ENCODE measurements around the gene A1CF. TPM values are rescaled to one million over a fixed set of nuclear protein-coding genes. Genes with fewer than 3 reads are reported as not detected.
"Not testable (repeated sequence)": the region's sequence is repeated elsewhere in the genome, so short reads cannot be mapped to it uniquely, and the experiment has no call there.

A1CF gene
- total RNA-seq, 2 experiments from 2014 or later, result not detected

DNA sequence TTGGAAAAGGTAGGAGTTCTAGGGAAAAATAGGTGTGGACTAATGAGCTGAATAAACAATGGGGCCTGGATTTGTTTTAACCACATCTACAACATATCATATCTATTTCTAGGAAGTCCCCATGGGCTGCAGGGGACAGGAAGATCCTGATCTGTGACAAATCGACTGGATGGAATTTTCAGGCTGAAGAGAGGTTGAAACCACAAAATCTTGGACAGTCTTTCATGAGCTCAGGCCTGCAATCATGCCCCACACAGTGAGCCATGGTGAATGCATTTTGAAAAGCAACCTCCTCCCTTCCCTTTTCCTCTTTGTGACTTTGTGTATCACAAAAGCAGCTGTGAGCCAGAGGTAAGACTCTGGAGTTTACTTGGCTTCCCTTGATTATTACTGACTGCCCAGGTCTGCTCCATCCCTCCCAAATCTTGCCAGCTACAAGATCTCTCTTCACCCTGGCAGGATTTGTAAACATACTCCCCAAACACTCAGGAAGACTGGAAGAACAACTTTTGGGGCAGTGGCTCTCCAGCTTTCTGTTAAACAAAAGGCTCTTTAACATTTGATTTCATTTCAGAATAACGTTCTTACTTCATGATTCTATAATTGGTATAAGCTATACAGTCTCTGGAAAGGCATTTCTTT is 79.3 kb downstream of the A1CF start:
- no peaks in the 10 kb centered on the region for H3K36me3 Mint-ChIP-seq (ENCODE audit: low read depth)
- H3K27ac Mint-ChIP-seq, result no peak overlapping the region
- H3K9me3 Mint-ChIP-seq, result no peaks in the 10 kb centered on the region
- H3K27me3 Mint-ChIP-seq, result peaks cover 7% of the 10 kb centered on the region
- CTCF ChIA-PET, result no interaction called here
- DNase-seq, result no peak
- no peaks in the 10 kb centered on the region for H3K4me1 Mint-ChIP-seq
- H3K4me3 Mint-ChIP-seq, result no peak overlapping the region
- POLR2A ChIA-PET, result no interaction called here

DNA sequence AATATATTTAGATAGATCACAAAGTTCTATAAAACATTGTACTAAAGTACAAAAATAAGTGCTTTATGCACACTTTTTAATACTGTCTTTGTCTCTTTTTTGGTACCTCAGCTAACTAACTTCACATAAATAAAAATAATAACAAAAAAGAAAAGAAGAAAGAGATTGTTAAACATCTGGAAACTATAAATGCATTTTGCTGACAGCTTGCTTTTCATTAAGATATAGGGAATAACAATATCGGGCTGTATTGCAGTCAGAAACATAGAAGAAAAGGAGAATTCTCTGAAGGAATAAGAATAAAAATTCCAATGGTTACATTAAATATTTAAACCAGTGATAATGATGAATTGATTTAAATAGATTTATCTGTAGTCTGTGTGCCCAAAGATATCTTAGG is 85.8 kb downstream of the A1CF start:
- ChIA-PET POLR2A (no interaction called here), CTCF (no interaction called here)
- no peak for DNase-seq
- Mint-ChIP-seq H3K4me1 (no peaks in the 10 kb centered on the region), H3K27me3 (peaks cover 22% of the 10 kb centered on the region), H3K36me3 (ENCODE audit: low read depth) (no peaks in the 10 kb centered on the region), H3K9me3 (no peaks in the 10 kb centered on the region), H3K27ac (no peak overlapping the region), H3K4me3 (no peak overlapping the region)

DNA sequence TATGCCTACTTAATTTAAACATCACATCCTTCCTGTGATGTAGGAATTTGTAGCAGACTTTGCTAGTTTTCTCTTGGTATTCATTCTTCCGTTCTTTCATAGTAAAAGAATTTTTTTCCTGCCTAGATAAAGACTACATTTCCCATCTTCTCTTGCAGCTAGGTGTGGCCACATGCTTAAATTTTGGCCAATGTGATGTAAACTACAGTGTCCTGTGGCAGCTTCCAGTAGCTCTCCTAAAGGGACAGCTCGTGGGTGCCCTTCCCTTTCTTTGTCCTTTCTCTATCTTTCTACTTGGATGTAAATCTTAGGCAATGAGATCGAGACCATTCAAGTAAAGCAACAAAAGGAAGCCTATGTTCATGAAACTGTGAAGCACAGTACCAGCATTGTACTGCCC is 87.1 kb downstream of the A1CF start:
- POLR2A ChIA-PET, result no interaction called here
- Mint-ChIP-seq H3K36me3 (ENCODE audit: low read depth) (no peaks in the 10 kb centered on the region), H3K4me1 (no peaks in the 10 kb centered on the region), H3K9me3 (no peaks in the 10 kb centered on the region), H3K27me3 (peaks cover 21% of the 10 kb centered on the region), H3K27ac (no peak overlapping the region), H3K4me3 (no peak overlapping the region)
- DNase-seq, result no peak
- CTCF ChIA-PET, result no interaction called here

DNA sequence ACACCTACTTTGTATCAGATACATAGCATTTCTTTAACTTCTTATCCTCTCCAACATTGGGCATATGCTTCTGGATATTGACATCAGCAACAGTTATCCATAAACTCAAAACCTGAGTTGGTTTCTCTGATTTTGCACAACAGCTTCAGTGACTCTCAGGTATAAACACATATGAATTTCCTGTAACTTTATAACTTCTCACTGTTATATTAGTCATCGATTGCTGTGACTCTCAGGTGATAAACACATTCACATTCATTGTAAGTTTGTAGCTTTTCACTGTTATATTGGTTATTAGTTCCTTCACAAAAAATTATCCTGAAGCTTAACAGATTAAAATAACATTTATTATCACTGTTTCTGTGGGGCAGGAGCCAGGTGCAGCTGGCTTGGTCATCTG is 88.7 kb downstream of the A1CF start:
- Mint-ChIP-seq H3K4me1 (no peaks in the 10 kb centered on the region), H3K4me3 (no peak overlapping the region), H3K36me3 (ENCODE audit: low read depth) (no peaks in the 10 kb centered on the region), H3K27me3 (peaks cover 20% of the 10 kb centered on the region), H3K27ac (no peak overlapping the region), H3K9me3 (no peaks in the 10 kb centered on the region)
- POLR2A ChIA-PET, result no interaction called here
- CTCF ChIA-PET, result no interaction called here
- no peak for DNase-seq

DNA sequence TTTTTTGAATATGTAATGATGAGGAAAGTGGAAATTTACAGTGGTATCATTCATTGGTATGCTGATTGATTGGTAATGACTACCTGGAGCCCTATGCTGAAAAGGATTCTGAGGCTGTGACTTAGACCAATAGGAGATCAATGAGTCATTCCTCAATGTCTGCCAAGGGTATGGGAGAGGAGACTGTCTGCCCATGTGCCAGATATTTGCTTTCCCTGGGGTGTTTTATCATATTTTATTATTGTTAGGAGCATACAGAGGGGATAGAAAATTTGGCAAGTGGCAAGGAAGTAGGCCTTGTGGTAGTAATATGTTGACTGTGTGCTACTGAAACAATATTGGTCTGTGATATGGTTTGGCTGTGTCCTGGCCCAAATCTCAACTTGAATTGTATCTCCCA is 90.9 kb downstream of the A1CF start:
- Mint-ChIP-seq H3K27me3 (peaks cover 14% of the 10 kb centered on the region), H3K27ac (no peak overlapping the region), H3K4me3 (no peak overlapping the region), H3K4me1 (no peaks in the 10 kb centered on the region), H3K36me3 (ENCODE audit: low read depth) (no peaks in the 10 kb centered on the region), H3K9me3 (no peaks in the 10 kb centered on the region)
- no peak for DNase-seq
- POLR2A ChIA-PET, result no interaction called here
- CTCF ChIA-PET, result no interaction called here

DNA sequence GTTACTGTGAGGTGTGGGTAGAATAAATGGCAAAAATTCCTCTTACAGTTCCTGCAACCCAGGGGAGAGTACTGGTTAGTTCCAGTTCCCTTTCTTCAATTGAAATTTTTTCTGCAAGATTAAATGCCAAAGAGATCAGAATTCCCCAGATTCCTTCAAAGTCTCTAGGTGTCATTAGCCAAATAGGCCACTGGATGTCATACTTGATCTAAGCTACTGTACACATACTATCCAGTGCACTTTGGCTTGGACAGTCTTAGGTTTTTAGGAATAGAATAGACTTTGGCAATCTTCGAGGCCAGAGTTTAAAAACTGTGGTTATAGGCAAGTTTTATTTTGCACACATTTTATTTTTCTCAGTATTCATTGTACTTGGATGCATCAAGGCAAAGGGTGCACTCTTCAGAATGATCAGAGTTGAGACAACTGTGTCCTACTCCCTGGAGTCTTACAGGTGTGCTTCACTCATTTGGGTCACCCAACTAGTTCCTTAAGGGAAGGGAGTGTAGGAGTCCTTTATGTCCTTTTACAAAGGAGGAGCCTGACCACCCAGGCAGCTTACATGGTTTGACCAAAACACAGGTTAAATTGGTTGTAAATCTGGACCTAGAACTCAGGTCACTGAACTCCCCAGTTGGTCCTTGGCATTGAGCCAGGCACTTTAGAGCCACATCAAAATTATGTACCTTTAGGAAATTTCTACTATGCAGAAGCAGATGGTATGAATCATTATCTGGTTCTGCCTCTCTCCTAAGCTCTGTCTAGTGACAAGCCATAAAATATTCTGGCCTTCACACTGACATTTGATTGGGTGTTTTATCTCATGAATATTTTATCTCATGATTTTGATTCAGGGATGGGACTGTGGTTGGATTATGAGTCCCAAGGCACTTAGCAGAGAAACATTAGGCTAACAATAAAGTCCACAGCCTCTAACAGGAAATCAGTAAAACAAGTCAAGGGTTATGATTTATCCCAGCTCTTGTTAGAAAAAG is 96.2 kb downstream of the A1CF start:
- Mint-ChIP-seq H3K27ac (no peak overlapping the region), H3K36me3 (ENCODE audit: low read depth) (no peaks in the 10 kb centered on the region), H3K9me3 (no peaks in the 10 kb centered on the region), H3K4me1 (peaks cover 11% of the 10 kb centered on the region), H3K27me3 (peaks cover 6% of the 10 kb centered on the region), H3K4me3 (no peak overlapping the region)
- POLR2A ChIA-PET, result no interaction called here
- no peak for DNase-seq
- CTCF ChIA-PET, result interaction anchor here (0.8 kb wide), 1 partner anchor 129 kb away, joined by 3 read pairs; no protein-coding TSS in a partner anchor

DNA sequence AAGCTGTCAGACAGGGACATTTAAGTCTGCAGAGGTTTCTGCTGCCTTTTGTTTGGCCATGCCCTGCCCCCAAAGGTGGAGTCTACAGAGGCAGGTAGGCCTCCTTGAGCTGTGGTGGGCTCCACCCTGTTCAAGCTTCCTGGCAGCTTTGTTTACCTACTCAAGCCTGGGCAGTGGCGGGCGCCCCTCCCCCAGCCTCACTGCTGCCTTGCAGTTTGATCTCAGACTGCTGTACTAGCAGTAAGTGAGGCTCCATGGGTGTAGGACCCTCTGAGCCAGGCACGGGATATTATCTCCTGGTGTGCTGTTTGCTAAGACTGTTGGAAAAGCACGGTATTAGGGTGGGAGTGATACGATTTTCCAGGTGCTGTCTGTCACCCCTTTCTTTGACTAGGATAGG is 97.5 kb downstream of the A1CF start:
- POLR2A ChIA-PET; H3K27ac Mint-ChIP-seq; H3K9me3 Mint-ChIP-seq; H3K36me3 Mint-ChIP-seq (ENCODE audit: low read depth); CTCF ChIA-PET; H3K4me3 Mint-ChIP-seq; H3K27me3 Mint-ChIP-seq: not testable (repeated sequence)
- DNase-seq, result peak; percentile 13
- H3K4me1 Mint-ChIP-seq, result peaks cover 11% of the 10 kb centered on the region

DNA sequence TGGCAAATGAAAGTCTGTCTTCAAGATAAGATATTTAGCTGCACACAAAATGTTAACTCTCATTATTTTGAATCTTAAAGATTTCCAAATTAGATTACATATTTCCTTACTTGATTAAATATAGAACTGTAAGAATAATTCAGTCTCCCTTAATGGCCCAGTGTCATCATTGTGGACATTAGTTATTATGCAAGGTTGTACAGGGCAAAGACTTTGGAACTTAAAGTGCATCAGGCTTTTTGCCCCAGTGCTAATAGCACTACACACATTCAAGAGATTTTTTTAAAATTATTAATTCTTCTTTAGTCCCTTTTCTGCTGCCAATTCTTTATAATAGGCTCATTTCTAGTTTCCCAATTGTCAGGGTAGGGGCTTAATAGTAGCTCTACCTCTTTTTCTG is 103.4 kb downstream of the A1CF start:
- H3K36me3 Mint-ChIP-seq (ENCODE audit: low read depth); H3K27ac Mint-ChIP-seq; POLR2A ChIA-PET; H3K9me3 Mint-ChIP-seq; CTCF ChIA-PET; H3K4me1 Mint-ChIP-seq; H3K4me3 Mint-ChIP-seq; DNase-seq; H3K27me3 Mint-ChIP-seq: not testable (repeated sequence)

DNA sequence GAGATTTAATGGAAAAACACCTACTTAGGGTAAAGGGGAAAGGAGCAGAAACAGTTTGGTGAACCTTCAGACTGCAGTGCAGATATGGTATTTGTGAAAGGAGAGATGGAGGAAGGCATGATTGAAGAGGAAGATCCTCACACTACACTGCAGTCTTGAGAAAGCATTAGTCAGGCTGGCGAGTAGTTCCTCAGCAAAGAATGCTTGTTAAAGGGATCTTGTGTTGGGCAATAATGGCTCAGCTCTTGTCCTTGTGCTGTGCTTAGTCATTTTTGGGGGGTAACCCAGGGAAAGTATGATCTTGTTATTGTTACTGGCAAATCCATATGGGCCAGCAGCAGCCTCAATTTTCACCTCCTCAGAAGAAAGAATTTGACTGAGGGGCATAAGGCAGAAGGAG is 105.4 kb downstream of the A1CF start:
- DNase-seq; H3K27me3 Mint-ChIP-seq; H3K36me3 Mint-ChIP-seq (ENCODE audit: low read depth); H3K4me3 Mint-ChIP-seq; H3K4me1 Mint-ChIP-seq; CTCF ChIA-PET; H3K9me3 Mint-ChIP-seq; POLR2A ChIA-PET; H3K27ac Mint-ChIP-seq: not testable (repeated sequence)

DNA sequence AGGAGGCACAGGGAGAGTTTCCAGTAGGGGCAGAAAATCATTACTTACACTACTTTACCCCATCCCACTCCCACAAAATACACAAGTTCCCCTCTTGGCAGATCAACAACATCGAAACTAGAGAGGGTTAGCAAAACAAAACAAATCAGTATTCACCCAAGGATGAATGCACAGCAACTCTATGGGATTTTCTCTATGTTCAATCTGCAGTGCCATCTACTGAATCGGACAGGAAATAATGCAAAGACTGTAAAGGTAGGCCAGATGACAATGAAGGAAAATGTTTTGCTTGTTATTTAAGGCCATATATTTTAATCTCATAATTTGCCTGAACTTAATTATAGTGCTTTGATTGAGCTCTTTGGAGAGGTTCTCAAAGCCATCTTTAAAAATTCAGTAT is 110.6 kb downstream of the A1CF start:
- POLR2A ChIA-PET; H3K27ac Mint-ChIP-seq; H3K4me1 Mint-ChIP-seq; H3K36me3 Mint-ChIP-seq (ENCODE audit: low read depth); H3K27me3 Mint-ChIP-seq; H3K4me3 Mint-ChIP-seq; H3K9me3 Mint-ChIP-seq; DNase-seq; CTCF ChIA-PET: not testable (repeated sequence)

DNA sequence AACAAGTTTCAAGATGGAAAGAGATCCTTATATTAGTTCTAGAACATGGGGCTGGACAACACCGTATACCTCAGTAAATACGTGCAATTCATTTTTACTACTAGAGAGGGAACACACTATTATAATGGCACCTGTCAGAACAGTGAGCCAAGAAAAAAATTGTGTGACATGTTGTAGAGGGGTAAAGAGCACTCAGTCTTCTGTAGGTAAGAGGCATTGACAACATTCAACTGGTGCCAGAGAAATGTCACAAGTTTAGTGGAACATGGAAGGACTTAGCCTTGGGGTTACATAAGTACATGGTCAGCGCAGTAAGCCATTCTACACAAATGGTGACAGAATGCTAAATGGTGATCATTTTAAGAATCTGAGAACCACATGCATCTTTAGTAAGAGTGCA is 113.4 kb downstream of the A1CF start:
- H3K4me1 Mint-ChIP-seq; H3K9me3 Mint-ChIP-seq; H3K27me3 Mint-ChIP-seq; DNase-seq; H3K4me3 Mint-ChIP-seq; H3K27ac Mint-ChIP-seq; H3K36me3 Mint-ChIP-seq (ENCODE audit: low read depth); CTCF ChIA-PET; POLR2A ChIA-PET: not testable (repeated sequence)

DNA sequence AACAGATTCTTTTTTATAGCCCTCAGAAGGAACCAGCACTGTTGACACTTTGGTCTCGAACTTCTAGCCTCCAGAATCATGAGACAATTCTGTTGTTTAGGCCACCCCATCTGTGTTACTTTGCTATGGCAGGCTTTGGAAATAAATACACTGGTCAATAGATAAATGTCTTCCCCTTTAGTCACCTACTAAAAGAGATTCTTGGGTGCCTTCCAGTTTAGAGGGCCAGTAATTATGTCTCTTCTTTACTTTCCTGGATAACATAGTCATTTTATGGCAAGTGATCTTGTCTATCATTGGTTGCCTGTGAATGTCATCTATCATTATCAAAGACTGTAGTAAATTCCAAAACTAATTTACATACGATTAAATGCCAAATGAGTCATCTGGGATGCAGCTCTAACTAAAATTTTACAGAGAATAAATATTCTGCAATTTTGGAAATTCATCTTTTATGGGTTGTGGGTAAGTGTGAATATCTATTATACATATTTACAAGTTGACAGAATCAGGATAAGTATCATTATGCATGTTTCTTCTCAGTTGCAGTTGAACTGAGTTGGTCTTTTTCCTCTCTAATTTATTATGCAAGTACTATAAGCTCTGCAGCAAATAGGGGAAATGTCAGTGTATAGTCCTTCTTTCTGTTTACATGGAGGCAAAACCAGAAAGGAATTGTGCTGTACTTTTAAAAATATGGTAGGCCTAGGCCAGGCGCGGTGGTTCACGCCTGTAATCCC is 118.5 kb downstream of the A1CF start:
- H3K9me3 Mint-ChIP-seq; H3K27me3 Mint-ChIP-seq; H3K4me3 Mint-ChIP-seq; H3K27ac Mint-ChIP-seq; H3K36me3 Mint-ChIP-seq (ENCODE audit: low read depth); H3K4me1 Mint-ChIP-seq; DNase-seq; CTCF ChIA-PET; POLR2A ChIA-PET: not testable (repeated sequence)

All from activated CD4-positive, alpha-beta T cell treated with anti-CD3 and anti-CD28 coated beads, Interleukin-2, amount 10 ng/mL, durations not matched to agents 7 days and 5 days (primary cell).